NCI-H446 (cell line): ENCODE measurements around the gene CHCT1.

Experiments used
- DNase-seq, 2 experiments: peaks; one replicate each; lab custom pipeline; 2025; lab: John Stamatoyannopoulos, UW

Gene CHCT1

GRCh38 chr17:60442271-60443173 is 20.2 kb downstream of the CHCT1 start:
- no peak for DNase-seq

- peak in 1 of 2 experiments; percentile 52 for DNase-seq
Measured at GRCh38 chr17:60443713-60444112, 21.4 kb downstream of the CHCT1 start.

GRCh38 chr17:60445144-60445543 is 22.9 kb downstream of the CHCT1 start:
- no peak for DNase-seq

- no peak for DNase-seq
Measured at GRCh38 chr17:60447375-60447774, 25.1 kb downstream of the CHCT1 start.

- no peak for DNase-seq
Measured at GRCh38 chr17:60451071-60451470, 28.8 kb downstream of the CHCT1 start.

- no peak for DNase-seq
Measured at GRCh38 chr17:60451965-60452364, 29.7 kb downstream of the CHCT1 start.

- DNase-seq: no peak
Measured at GRCh38 chr17:60455378-60455777, 33.1 kb downstream of the CHCT1 start.

GRCh38 chr17:60457148-60457547 is 34.9 kb downstream of the CHCT1 start:
- DNase-seq: no peak

GRCh38 chr17:60461584-60461983 is 39.3 kb downstream of the CHCT1 start:
- DNase-seq: no peak

- no peak for DNase-seq
Measured at GRCh38 chr17:60463157-60463835, 41.0 kb downstream of the CHCT1 start.

GRCh38 chr17:60464343-60464742 is 42.1 kb downstream of the CHCT1 start:
- no peak for DNase-seq

GRCh38 chr17:60468371-60468770 is 46.1 kb downstream of the CHCT1 start:
- peak; percentile 17 to 84 for DNase-seq

GRCh38 chr17:60471451-60471850 is 49.2 kb downstream of the CHCT1 start:
- no peak for DNase-seq

- no peak for DNase-seq
Measured at GRCh38 chr17:60472449-60472848, 50.2 kb downstream of the CHCT1 start.

- no peak for DNase-seq
Measured at GRCh38 chr17:60473788-60474187, 51.5 kb downstream of the CHCT1 start.
